DMS153 (cell line): ENCODE results near the gene CALN1.
"Not testable (repeated sequence)": the region's sequence is repeated elsewhere in the genome, so short reads cannot be mapped to it uniquely, and the experiment has no call there.

Source experiments
- DNase-seq: peaks from one replicate; lab custom pipeline; 2025; lab: John Stamatoyannopoulos, UW

The CALN1 gene

GRCh38 chr7:72267291-72267800 lies 144.8 kb downstream of the CALN1 start:
- DNase-seq: no peak

GRCh38 chr7:72266771-72267170 lies 145.4 kb downstream of the CALN1 start:
- DNase-seq: no peak

- DNase-seq: no peak
Measured at GRCh38 chr7:72265071-72265904, 146.8 kb downstream of the CALN1 start.

GRCh38 chr7:72260406-72260805 lies 151.7 kb downstream of the CALN1 start:
- DNase-seq: no peak

- no peak for DNase-seq
Measured at GRCh38 chr7:72258074-72258473, 154.1 kb downstream of the CALN1 start.

GRCh38 chr7:72254455-72254854 lies 157.7 kb downstream of the CALN1 start:
- no peak for DNase-seq

- DNase-seq: no peak
Measured at GRCh38 chr7:72249106-72249505, 163.0 kb downstream of the CALN1 start.

GRCh38 chr7:72244826-72245398 lies 167.2 kb downstream of the CALN1 start:
- no peak for DNase-seq

- no peak for DNase-seq
Measured at GRCh38 chr7:72243329-72243728, 168.8 kb downstream of the CALN1 start.

GRCh38 chr7:72235351-72235750 lies 176.8 kb downstream of the CALN1 start:
- DNase-seq: no peak

- DNase-seq: no peak
Measured at GRCh38 chr7:72234086-72234485, 178.1 kb downstream of the CALN1 start.

- DNase-seq: no peak
Measured at GRCh38 chr7:72230281-72230680, 181.9 kb downstream of the CALN1 start.

- no peak for DNase-seq
Measured at GRCh38 chr7:72223351-72223750, 188.8 kb downstream of the CALN1 start.

- DNase-seq: no peak
Measured at GRCh38 chr7:72222136-72222535, 190.0 kb downstream of the CALN1 start.

GRCh38 chr7:72219500-72219899 lies 192.6 kb downstream of the CALN1 start:
- no peak for DNase-seq

GRCh38 chr7:72217151-72217550 lies 195.0 kb downstream of the CALN1 start:
- no peak for DNase-seq

GRCh38 chr7:72213769-72214168 lies 198.4 kb downstream of the CALN1 start:
- DNase-seq: no peak

GRCh38 chr7:72213081-72213480 lies 199.1 kb downstream of the CALN1 start:
- no peak for DNase-seq

- DNase-seq: no peak
Measured at GRCh38 chr7:72211175-72211574, 201.0 kb downstream of the CALN1 start.

GRCh38 chr7:72209006-72209405 lies 203.1 kb downstream of the CALN1 start:
- DNase-seq: not testable (repeated sequence)

GRCh38 chr7:72196176-72196575 lies 216.0 kb downstream of the CALN1 start:
- DNase-seq: no peak

- DNase-seq: no peak
Measured at GRCh38 chr7:72190919-72191318, 221.2 kb downstream of the CALN1 start.

- DNase-seq: no peak
Measured at GRCh38 chr7:72190146-72190545, 222.0 kb downstream of the CALN1 start.

GRCh38 chr7:72187179-72187578 lies 225.0 kb downstream of the CALN1 start:
- no peak for DNase-seq
